DOHH2 (cell line): ENCODE data around the gene MAB21L3.

ENCODE experiments used
- H3F3A ChIP-seq: fragments of 200-600 bp; sonication (generic), shearing (Covaris generic); 2 replicates; pipeline ENCODE4 v1.6.0; 2016; ENCODE audit warnings: antibody characterized with exemption, mild to moderate bottlenecking; ENCODE audit not compliant: control insufficient read depth, insufficient read depth
- H3K27ac ChIP-seq: fragments of 200-600 bp; sonication (generic); 2 replicates; pipeline ENCODE4 v1.5.1; 2014; ENCODE audit warnings: low read depth, mild to moderate bottlenecking, low read length, moderate library complexity
- H3K27me3 ChIP-seq: fragments of 200-600 bp; sonication (generic); 2 replicates; pipeline ENCODE4 v1.6.1; 2014; ENCODE audit warnings: mild to moderate bottlenecking, low read length, mixed read lengths; ENCODE audit not compliant: control insufficient read depth
- H3K36me3 ChIP-seq: fragments of 200-600 bp; sonication (generic); 2 replicates; pipeline ENCODE4 v1.6.1; 2014; ENCODE audit warnings: mild to moderate bottlenecking, low read length, moderate library complexity, mixed read lengths; ENCODE audit not compliant: control insufficient read depth
- H3K4me1 ChIP-seq: fragments of 200-600 bp; sonication (generic); 2 replicates; pipeline ENCODE4 v1.6.1; 2014; ENCODE audit warnings: mild to moderate bottlenecking, low read length, mixed read lengths; ENCODE audit not compliant: control insufficient read depth
- H3K4me2 ChIP-seq: fragments of 200-600 bp; sonication (generic); 2 replicates; pipeline ENCODE4 v1.6.0; 2014; ENCODE audit warnings: mild to moderate bottlenecking, low read length, moderate library complexity
- H3K4me3 ChIP-seq: fragments of 200-600 bp; sonication (generic); 2 replicates; pipeline ENCODE4 v1.5.1; 2014; ENCODE audit warnings: mild to moderate bottlenecking, low read length, mixed read lengths
- H3K79me2 ChIP-seq: fragments of 200-600 bp; sonication (generic); 2 replicates; pipeline ENCODE4 v1.6.1; 2014; ENCODE audit warnings: mild to moderate bottlenecking, low read length, mixed read lengths; ENCODE audit not compliant: control insufficient read depth
- H3K9me2 ChIP-seq: fragments of 200-600 bp; sonication (generic); replicated peaks from 2 replicates; pipeline ENCODE4 v1.6.1; 2014; ENCODE audit warnings: mild to moderate bottlenecking, low read length, mixed read lengths; ENCODE audit not compliant: control insufficient read depth
- H3K9me3 ChIP-seq: fragments of 200-600 bp; sonication (generic); 2 replicates; pipeline ENCODE4 v1.6.1; 2014; ENCODE audit warnings: antibody characterized with exemption, low read length, mixed read lengths; ENCODE audit not compliant: control insufficient read depth, insufficient read depth
- H4K20me1 ChIP-seq: fragments of 200-600 bp; sonication (generic); 2 replicates; pipeline ENCODE4 v1.6.0; 2014; ENCODE audit warnings: low read depth, mild to moderate bottlenecking, antibody characterized with exemption, low read length, moderate library complexity; ENCODE audit not compliant: control insufficient read depth, insufficient read depth
- CTCF ChIP-seq: fragments of 200-600 bp; sonication (generic); IDR thresholded peaks from one replicate; pipeline ENCODE4 v1.5.1; 2014; ENCODE audit warnings: antibody characterized with exemption, mild to moderate bottlenecking, low read depth, low read length; ENCODE audit not compliant: poor library complexity, severe bottlenecking
- EZH2phosphoT487 ChIP-seq: fragments of 200-600 bp; sonication (generic); IDR thresholded peaks from 2 replicates; pipeline ENCODE4 v1.6.1; 2017; ENCODE audit warnings: borderline replicate concordance, mild to moderate bottlenecking, antibody characterized with exemption, low read length, moderate library complexity, mixed read lengths

Gene MAB21L3

GRCh38 chr1:116110567-116111523 is at the start of gene MAB21L3:
Gene MAB21L3 (plus strand): TSS chr1:116111399. CDS start chr1:116112616, 1,217 bp downstream.
- Histone ChIP-seq H4K20me1 (no peaks in the 10 kb centered on the region), H3K9me3 (no peaks in the 10 kb centered on the region), H3K4me3 (no peak within 1 kb of the TSS), H3K36me3 (no peaks in the 10 kb centered on the region), H3K27ac (no peak within 1 kb of the TSS), H3K4me1 (peaks cover 8% of the 10 kb centered on the region; the same call in 1 of the 2 replicates), H3K79me2 (no peaks in the 10 kb centered on the region), H3K9me2 (no peaks in the 10 kb centered on the region), H3K27me3 (0 out of 2 replicates have a peak, but pooled peaks cover 3% of the 10 kb centered on the region), H3F3A (no peaks in the 10 kb centered on the region), H3K4me2 (no peak within 1 kb of the TSS)
- TF ChIP-seq CTCF (no peak), EZH2phosphoT487 (no peak)

- Histone ChIP-seq H3K4me3 (no peak overlapping the region), H3K27me3 (no peaks in the 10 kb centered on the region), H3K4me2 (no peak overlapping the region), H3K27ac (no peak overlapping the region), H3K79me2 (no peaks in the 10 kb centered on the region), H3F3A (no peaks in the 10 kb centered on the region), H3K4me1 (no peaks in the 10 kb centered on the region), H4K20me1 (no peaks in the 10 kb centered on the region), H3K36me3 (no peaks in the 10 kb centered on the region), H3K9me2 (no peaks in the 10 kb centered on the region), H3K9me3 (no peaks in the 10 kb centered on the region)
- TF ChIP-seq EZH2phosphoT487 (no peak), CTCF (no peak)
Measured at GRCh38 chr1:116062201-116062600, 49.0 kb upstream of the MAB21L3 start.

GRCh38 chr1:116064616-116065015 is 46.6 kb upstream of the MAB21L3 start:
- TF ChIP-seq CTCF: no peak
- TF ChIP-seq EZH2phosphoT487: no peak
- no peaks in the 10 kb centered on the region for H3F3A ChIP-seq
- no peaks in the 10 kb centered on the region for H3K9me3 ChIP-seq
- no peaks in the 10 kb centered on the region for H3K36me3 ChIP-seq
- no peak overlapping the region for H3K27ac ChIP-seq
- H3K4me2 ChIP-seq: no peak overlapping the region
- H3K27me3 ChIP-seq: no peaks in the 10 kb centered on the region; the same call in 1 of the 2 replicates
- no peaks in the 10 kb centered on the region for H3K79me2 ChIP-seq
- no peak overlapping the region for H3K4me3 ChIP-seq
- H4K20me1 ChIP-seq: no peaks in the 10 kb centered on the region
- no peaks in the 10 kb centered on the region for H3K4me1 ChIP-seq
- H3K9me2 ChIP-seq: no peaks in the 10 kb centered on the region
